HL-60/S4 treated with retinoic acid at 250 ng/mL for 4 days and 3 days (cell line): ENCODE data around the gene FTL.
"Not testable (repeated sequence)": the region's sequence is repeated elsewhere in the genome, so short reads cannot be mapped to it uniquely, and the experiment has no call there.

Source experiments
- in situ Hi-C: fragments of 300-500 bp; cut with MboI; formaldehyde crosslinking; loops from 2 replicates; pipeline ENCODE4 v1.7.0; 2022; ENCODE audit warnings: low sequenced_read_pairs

The FTL gene

DNA sequence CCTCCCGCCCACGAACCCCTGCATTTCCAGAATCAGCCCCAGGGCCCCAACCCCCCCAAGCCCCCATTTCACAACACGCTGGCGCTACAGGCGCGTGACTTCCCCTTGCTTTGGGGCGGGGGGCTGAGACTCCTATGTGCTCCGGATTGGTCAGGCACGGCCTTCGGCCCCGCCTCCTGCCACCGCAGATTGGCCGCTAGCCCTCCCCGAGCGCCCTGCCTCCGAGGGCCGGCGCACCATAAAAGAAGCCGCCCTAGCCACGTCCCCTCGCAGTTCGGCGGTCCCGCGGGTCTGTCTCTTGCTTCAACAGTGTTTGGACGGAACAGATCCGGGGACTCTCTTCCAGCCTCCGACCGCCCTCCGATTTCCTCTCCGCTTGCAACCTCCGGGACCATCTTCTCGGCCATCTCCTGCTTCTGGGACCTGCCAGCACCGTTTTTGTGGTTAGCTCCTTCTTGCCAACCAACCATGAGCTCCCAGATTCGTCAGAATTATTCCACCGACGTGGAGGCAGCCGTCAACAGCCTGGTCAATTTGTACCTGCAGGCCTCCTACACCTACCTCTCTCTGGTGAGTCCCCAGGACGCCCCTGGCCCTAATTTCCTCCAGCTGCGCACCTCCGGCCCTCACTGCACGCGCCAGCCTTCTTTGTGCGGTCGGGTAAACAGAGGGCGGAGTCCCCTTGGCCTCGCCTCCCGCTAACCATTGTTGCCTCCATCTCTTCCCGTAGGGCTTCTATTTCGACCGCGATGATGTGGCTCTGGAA lies at the start of gene FTL:
Gene FTL, plus strand, starts transcription at position 270 of the 766 bp plus-strand sequence. Its CDS starts 199 bp downstream, at position 469.
- in situ Hi-C loops, result loop anchor here (25.0 kb wide), 1 partner anchor 328 kb away; the partner anchor contains the start of genes CA11 and DBP

GRCh38 chr19:48915757-48916156 lies 49.4 kb upstream of the FTL start:
- in situ Hi-C loops, result no loop called here

DNA sequence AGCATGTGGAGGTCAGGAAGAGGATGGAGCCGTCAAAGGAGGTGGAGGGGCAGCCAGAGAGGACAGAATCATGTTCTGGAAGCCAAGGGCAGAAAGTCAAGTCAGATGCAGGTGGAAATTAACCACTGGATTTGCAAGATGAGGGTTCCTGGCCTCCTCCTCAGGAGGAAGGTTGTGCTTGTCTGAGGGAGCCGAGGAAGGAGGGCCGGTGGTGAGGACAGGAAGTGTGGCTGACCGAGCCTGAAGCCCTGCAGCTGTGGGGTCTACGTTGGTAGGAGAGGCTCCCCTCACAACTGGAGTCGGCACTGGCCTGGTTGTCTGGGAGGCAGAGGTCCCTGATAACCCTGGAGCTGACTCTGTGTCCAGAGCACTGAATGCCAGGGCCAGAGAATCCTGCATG lies 47.0 kb upstream of the FTL start:
- in situ Hi-C loops, result no loop called here

DNA sequence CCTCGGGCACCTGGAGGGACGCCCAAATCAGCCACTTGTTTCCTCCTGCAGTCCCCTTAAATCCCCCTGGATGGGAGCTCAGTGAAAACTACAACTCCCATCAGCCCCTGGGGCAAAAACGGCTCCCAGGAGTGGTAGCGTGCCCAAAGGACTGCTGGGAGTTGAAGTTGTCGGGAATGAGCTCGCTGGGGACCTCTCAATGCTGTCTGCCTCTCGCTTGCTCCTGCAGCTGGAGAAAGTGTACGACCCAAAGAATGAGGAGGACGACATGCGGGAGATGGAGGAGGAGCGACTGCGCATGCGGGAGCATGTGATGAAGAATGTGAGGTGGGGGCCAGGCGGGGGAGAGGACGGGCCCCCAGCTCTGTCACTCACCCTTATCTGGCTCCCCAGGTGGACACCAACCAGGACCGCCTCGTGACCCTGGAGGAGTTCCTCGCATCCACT lies 46.3 kb upstream of the FTL start:
- in situ Hi-C loops, result no loop called here

DNA sequence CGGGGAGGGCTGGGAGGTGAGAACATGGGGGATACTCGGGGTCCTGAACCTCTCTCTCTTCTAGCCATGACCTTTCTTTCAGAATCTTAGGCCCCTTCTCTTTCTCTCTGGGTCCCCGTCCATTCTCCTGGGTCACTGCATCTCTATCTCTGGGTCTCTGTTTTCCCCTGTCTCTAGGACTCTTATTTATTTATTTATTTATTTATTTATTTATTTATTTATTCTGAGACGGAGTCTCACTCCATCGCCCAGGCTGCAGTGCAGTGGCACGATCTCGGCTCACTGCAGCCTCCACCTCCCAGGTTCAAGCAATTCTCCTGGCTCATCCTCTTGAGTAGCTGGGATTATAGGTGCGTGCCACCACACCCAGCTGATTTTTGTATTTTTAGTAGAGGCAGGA lies 45.8 kb upstream of the FTL start:
- in situ Hi-C loops, result not testable (repeated sequence)

- in situ Hi-C loops, result no loop called here
Measured at GRCh38 chr19:48920949-48921348, 44.2 kb upstream of the FTL start.

DNA sequence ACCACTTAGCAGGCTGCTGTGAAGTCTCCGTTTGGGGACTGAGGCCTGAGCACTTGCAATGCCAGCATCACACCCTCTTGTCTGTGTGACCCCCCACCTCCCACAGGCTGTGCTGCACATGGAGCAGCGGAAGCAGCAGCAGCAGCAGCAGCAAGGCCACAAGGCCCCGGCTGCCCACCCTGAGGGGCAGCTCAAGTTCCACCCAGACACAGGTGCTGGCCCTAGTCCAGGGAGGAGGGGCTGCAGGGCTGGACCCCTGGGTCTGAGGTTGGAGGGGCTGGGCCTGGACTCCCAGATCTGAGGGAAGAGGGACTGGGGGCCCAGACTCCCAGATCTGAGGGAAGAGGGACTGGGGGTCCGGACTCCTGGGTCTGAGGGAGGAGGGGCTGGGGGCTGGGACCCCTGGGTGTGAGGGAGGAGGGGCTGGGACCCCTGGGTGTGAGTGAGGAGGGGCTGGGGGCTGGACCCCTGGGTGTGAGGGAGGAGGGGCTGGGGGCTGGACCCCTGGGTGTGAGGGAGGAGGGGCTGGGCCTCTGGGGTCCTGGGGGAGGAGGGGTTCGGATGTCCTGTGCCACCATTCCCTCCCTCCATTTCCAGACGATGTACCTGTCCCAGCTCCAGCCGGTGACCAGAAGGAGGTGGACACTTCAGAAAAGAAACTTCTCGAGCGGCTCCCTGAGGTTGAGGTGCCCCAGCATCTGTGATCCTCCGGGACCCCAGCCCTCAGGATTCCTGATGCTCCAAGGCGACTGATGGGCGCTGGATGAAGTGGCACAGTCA lies 43.2 kb upstream of the FTL start:
- in situ Hi-C loops, result no loop called here

DNA sequence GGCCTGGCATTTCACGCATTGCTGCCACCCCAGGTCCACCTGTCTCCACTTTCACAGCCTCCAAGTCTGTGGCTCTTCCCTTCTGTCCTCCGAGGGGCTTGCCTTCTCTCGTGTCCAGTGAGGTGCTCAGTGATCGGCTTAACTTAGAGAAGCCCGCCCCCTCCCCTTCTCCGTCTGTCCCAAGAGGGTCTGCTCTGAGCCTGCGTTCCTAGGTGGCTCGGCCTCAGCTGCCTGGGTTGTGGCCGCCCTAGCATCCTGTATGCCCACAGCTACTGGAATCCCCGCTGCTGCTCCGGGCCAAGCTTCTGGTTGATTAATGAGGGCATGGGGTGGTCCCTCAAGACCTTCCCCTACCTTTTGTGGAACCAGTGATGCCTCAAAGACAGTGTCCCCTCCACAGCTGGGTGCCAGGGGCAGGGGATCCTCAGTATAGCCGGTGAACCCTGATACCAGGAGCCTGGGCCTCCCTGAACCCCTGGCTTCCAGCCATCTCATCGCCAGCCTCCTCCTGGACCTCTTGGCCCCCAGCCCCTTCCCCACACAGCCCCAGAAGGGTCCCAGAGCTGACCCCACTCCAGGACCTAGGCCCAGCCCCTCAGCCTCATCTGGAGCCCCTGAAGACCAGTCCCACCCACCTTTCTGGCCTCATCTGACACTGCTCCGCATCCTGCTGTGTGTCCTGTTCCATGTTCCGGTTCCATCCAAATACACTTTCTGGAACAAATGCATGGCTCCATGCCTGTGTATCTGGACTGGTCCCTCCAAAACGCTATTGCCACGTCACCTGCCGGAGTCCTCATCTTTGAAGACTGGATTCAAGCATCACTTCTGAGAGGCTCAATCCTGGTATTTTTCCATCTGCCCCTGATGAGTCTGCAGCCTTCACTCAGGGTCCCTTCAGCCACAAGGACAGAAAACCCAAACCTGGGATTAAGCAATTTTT lies 42.3 kb upstream of the FTL start:
- in situ Hi-C loops, result no loop called here

- in situ Hi-C loops, result no loop called here
Measured at GRCh38 chr19:48925240-48925843, 39.8 kb upstream of the FTL start.

- in situ Hi-C loops, result not testable (repeated sequence)
Measured at GRCh38 chr19:48925890-48926289, 39.2 kb upstream of the FTL start.

DNA sequence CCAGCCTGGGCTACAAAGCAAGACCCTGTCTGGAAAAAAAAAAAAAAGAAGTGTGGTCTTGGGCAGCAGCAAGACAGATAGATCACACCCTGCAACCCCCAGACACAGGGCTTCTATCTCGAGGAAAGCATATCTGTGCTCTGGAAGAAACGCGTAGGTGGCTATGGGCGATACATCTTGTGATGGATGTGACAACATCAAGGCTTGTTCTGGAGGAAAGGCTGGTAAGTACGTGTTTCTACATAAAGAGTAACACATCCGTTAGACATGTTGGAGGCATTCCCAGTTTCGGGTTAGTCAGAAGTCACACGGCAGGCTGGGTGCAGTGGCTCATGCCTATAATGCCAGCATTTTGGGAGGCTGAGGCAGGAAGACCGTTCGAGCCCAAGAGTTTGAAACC lies 38.2 kb upstream of the FTL start:
- in situ Hi-C loops, result no loop called here

DNA sequence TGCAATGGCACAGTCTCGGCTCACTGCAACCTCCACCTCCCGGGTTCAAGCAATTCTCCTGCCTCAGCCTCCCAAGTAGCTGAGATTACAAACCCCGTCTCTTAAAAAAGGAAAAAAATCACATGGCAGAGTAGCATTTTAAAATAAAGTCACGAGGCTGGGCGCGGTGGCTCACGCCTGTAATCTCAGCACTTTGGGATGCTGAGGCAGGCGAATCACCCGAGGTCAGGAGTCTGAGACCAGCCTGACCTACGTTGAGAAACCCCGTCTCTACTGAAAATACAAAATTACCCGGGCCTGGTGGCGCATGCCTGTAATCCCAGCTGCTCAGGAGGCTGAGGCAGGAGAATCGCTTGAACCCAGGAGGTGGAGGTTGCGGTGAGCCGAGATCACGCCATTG lies 37.4 kb upstream of the FTL start:
- in situ Hi-C loops, result not testable (repeated sequence)

GRCh38 chr19:48928164-48929025 lies 36.7 kb upstream of the FTL start:
- in situ Hi-C loops, result no loop called here

DNA sequence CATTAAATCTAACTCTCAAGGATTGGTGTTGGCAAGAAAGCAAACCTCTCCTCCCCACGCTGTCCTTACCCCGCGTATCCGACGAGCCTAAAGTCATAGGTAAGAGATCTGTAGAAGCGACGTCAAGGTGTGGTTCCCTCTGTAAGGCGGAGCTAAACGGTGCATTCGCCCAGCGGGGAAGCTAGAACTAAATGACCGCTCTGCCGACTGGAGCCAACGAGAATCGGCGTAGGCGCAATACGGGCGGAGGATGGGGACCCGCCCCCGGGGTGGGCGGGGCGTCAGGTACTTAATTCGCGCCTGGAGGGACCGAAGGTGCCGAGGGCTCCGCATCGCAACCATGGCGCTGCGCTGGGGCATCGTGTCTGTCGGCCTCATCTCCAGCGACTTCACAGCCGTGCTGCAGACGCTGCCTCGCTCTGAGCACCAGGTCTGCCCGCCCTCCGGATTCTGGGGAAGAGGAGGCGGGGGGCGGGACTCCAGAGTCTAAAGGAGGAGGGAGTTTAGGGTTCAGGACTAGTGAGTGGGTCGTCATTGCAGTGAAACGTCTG lies 31.7 kb upstream of the FTL start, which contains the start of gene DHDH:
Gene DHDH, plus strand, starts transcription at position 318 of the 551 bp plus-strand sequence. Its CDS starts 23 bp downstream, at position 341.
- in situ Hi-C loops, result no loop called here

DNA sequence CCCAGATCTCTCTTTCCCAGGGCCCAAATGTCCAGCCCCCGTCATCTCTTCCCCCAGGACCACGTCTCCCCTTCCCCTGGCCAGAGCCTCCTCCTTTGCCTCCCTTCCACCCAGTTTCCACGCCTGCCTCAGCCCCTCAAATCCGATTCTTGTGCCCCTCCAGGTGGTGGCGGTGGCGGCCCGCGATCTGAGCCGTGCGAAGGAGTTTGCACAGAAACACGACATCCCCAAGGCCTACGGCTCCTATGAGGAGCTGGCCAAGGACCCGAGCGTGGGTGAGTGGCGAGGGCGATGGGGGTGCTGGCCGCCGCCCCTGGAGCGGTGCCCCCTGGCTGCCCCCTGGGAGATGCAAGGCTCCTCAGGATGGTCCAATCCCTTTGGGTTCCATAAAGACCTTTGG lies 30.3 kb upstream of the FTL start:
- in situ Hi-C loops, result no loop called here

DNA sequence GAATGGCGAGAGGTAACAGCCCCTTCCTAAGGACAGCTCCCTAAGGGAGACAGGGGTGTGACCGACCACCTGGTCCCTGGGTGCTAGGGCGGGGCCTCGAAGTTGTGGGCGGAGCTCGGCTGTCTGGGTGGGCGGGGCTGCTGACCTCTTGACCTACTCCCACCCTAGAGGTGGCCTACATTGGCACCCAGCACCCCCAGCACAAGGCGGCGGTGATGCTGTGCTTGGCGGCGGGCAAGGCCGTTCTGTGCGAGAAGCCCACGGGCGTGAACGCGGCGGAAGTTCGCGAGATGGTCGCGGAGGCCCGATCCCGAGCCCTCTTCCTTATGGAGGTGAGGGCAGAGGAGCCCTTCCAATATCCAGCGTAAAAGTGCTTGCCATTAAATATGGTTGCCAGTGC lies 29.2 kb upstream of the FTL start:
- in situ Hi-C loops, result no loop called here

DNA sequence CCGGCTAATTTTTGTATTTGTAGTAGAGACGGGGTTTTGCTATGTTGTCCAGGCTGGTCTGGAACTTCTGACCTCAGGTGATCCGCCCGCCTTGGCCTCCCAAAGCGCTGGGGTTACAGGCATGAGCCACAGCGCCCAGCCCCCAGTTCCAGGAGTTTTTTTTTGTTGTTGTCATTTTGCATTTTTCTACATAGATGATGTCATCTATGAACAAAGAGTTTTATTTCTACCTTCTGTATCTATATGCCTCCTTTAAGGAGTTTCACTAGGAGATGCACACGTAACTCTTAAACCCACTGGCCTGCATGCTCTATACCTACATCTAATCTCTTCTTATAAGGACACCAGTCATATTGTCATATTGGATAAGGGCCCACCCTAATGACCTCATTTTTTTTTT lies 26.9 kb upstream of the FTL start:
- in situ Hi-C loops, result no loop called here

DNA sequence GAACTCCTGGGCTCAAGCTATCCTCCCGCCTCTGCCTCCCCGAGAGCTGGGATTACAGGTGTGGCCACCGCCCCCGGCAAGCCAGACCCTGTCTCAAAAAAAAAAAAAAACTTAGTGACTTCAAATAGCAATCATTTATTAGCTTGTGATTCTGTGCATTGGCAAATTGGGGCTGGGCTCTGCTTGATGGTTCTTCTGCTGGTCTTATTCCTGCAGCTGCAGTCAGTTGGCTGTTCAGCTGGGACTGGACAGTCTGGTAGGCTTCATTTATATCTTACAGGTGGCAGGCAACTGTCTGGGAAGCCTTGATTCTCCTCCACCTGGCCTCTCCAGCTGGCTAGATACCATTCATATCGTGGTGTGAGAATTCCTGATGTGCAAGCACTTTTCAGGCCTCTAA lies 24.2 kb upstream of the FTL start:
- in situ Hi-C loops, result no loop called here

GRCh38 chr19:48943081-48943480 lies 22.0 kb upstream of the FTL start:
- in situ Hi-C loops, result no loop called here
